Left ventricle myocardium inferior (tissue), 1 donor: ENCODE measurements around the gene PLEKHJ1. TPM values are rescaled to one million over a fixed set of nuclear protein-coding genes. Genes with fewer than 3 reads are reported as not detected.

Source experiments
- DNase-seq: peaks from one replicate; pipeline ENCODE4 v3.0.0-alpha.2; 2020
- H3K27ac ChIP-seq: fragments of 200-600 bp; replicated peaks from 2 replicates; pipeline ENCODE4 v1.8.0; 2021
- H3K27me3 ChIP-seq: fragments of 200-600 bp; 2 replicates; pipeline ENCODE4 v1.8.0; 2021; ENCODE audit warnings: low read depth
- H3K36me3 ChIP-seq: fragments of 200-600 bp; 2 replicates; pipeline ENCODE4 v1.8.0; 2021
- H3K4me1 ChIP-seq: fragments of 200-600 bp; 2 replicates; pipeline ENCODE4 v1.8.0; 2021
- H3K4me3 ChIP-seq: fragments of 200-600 bp; 2 replicates; pipeline ENCODE4 v1.8.0; 2021; ENCODE audit warnings: mild to moderate bottlenecking, moderate library complexity
- H3K9me3 ChIP-seq: fragments of 200-600 bp; replicated peaks from 2 replicates; pipeline ENCODE4 v1.8.0; 2021
- CTCF ChIP-seq: fragments of 200-600 bp; IDR thresholded peaks from 2 replicates; pipeline ENCODE4 v1.8.0; 2021; ENCODE audit warnings: antibody characterized with exemption, mild to moderate bottlenecking, borderline replicate concordance
- intact Hi-C: fragments of 100-400 bp; cut with micrococcal nuclease; formaldehyde crosslinking; loops from one replicate; pipeline ENCODE4 v1.11.0; 2022
- total RNA-seq: library from RNA; stranded (reverse); fragmentation: NEBNext Ultra II Directional; extraction: Animal tissue kit (Norgen Biotek cat#: 25700); gene quantifications from one replicate; pipeline ENCODE4 v1.2.1, GENCODE V29; 2021
- donor health status: DM: no; HTN: yes; CAD: no; lungs with severe emphysema.

The PLEKHJ1 gene
- total RNA-seq, 1 donor from 2014 or later = 47.8 TPM

DNA sequence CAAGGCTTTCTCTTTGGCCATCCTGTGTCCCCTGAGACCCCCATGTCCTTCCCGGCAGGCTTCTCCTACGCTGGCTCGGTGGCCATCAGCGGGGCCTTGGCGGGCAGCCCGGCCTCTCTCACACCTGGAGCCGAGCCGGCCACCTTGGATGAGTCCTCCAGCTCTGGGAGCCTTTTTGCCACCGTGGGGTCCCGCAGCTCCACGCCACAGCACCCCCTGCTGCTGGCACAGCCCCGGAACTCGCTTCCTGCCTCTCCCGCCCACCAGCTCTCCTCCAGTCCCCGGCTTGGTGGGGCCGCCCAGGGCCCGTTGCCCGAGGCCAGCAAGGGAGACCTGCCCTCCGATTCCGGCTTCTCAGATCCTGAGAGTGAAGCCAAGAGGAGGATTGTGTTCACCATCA, 14.2 kb downstream of the PLEKHJ1 start:
- intact Hi-C loops = no loop called here
- H3K36me3 ChIP-seq = peaks cover 98% of the 10 kb centered on the region
- TF ChIP-seq CTCF = peak; percentile 25
- DNase-seq = no peak
- H3K4me3 ChIP-seq = no peak overlapping the region
- H3K4me1 ChIP-seq = peaks cover 14% of the 10 kb centered on the region
- no peaks in the 10 kb centered on the region for H3K27me3 ChIP-seq
- no peaks in the 10 kb centered on the region for H3K9me3 ChIP-seq
- no peak overlapping the region for H3K27ac ChIP-seq

GRCh38 chr19:2221250-2221831, 14.8 kb downstream of the PLEKHJ1 start:
- intact Hi-C loops = no loop called here
- Histone ChIP-seq H3K4me1 (peaks cover 14% of the 10 kb centered on the region), H3K27me3 (no peaks in the 10 kb centered on the region), H3K36me3 (peaks cover 98% of the 10 kb centered on the region), H3K9me3 (no peaks in the 10 kb centered on the region), H3K27ac (peak overlapping the region; percentile 18), H3K4me3 (no peak overlapping the region)
- TF ChIP-seq CTCF = no peak
- DNase-seq = no peak

GRCh38 chr19:2219726-2220125, 16.4 kb downstream of the PLEKHJ1 start:
- Histone ChIP-seq H3K9me3 (no peaks in the 10 kb centered on the region), H3K4me1 (peaks cover 14% of the 10 kb centered on the region), H3K36me3 (peaks cover 98% of the 10 kb centered on the region), H3K27ac (no peak overlapping the region), H3K27me3 (no peaks in the 10 kb centered on the region), H3K4me3 (no peak overlapping the region)
- no peak for TF ChIP-seq CTCF
- intact Hi-C loops = no loop called here
- no peak for DNase-seq

GRCh38 chr19:2217591-2217990, 18.5 kb downstream of the PLEKHJ1 start:
- H3K27ac ChIP-seq = no peak overlapping the region
- peaks cover 14% of the 10 kb centered on the region for H3K4me1 ChIP-seq
- peaks cover 97% of the 10 kb centered on the region for H3K36me3 ChIP-seq
- intact Hi-C loops = no loop called here
- H3K4me3 ChIP-seq = no peak overlapping the region
- no peak for TF ChIP-seq CTCF
- H3K9me3 ChIP-seq = no peaks in the 10 kb centered on the region
- no peak for DNase-seq
- no peaks in the 10 kb centered on the region for H3K27me3 ChIP-seq

- Histone ChIP-seq H3K36me3 (peaks cover 97% of the 10 kb centered on the region), H3K9me3 (no peaks in the 10 kb centered on the region), H3K4me1 (peaks cover 9% of the 10 kb centered on the region), H3K4me3 (no peak overlapping the region), H3K27me3 (no peaks in the 10 kb centered on the region), H3K27ac (no peak overlapping the region)
- intact Hi-C loops = no loop called here
- no peak for TF ChIP-seq CTCF
- DNase-seq = no peak
These were observed 19.5 kb downstream of the PLEKHJ1 start for GRCh38 chr19:2216361-2217225.
